ENCODE measurements around the gene MYLK4.

GRCh38 chr6:2622671-2623070 is 128.1 kb downstream of the MYLK4 start:
- no peak for TF ChIP-seq CTCF (IDR thresholded peaks at IDR 0.05)
- TF ChIP-seq POLR2A (IDR thresholded peaks at IDR 0.05), result no peak
- no peak for TF ChIP-seq POLR2AphosphoS5 (IDR thresholded peaks at IDR 0.05)

All from breast epithelium (tissue), 3 donors.